WTC11 (cell line): ENCODE data around the gene LAMA5.

Experiments used
- MAX ChIP-seq: sonication (generic); formaldehyde crosslinking; IDR thresholded peaks from 2 replicates; pipeline ENCODE4 v1.8.0; 2022; ENCODE audit warnings: mild to moderate bottlenecking, missing genetic modification reagents
- TF ChIP-seq, protein P1 (sequence below): fragments of 200-600 bp; IDR thresholded peaks from 2 replicates; pipeline ENCODE4 v1.8.0; 2022; ENCODE audit warnings: antibody characterized with exemption

GRCh38 chr20:62284448-62284847 lies 82.7 kb downstream of the LAMA5 start:
- TF ChIP-seq MAX = no peak
- TF ChIP-seq, protein P1, sequence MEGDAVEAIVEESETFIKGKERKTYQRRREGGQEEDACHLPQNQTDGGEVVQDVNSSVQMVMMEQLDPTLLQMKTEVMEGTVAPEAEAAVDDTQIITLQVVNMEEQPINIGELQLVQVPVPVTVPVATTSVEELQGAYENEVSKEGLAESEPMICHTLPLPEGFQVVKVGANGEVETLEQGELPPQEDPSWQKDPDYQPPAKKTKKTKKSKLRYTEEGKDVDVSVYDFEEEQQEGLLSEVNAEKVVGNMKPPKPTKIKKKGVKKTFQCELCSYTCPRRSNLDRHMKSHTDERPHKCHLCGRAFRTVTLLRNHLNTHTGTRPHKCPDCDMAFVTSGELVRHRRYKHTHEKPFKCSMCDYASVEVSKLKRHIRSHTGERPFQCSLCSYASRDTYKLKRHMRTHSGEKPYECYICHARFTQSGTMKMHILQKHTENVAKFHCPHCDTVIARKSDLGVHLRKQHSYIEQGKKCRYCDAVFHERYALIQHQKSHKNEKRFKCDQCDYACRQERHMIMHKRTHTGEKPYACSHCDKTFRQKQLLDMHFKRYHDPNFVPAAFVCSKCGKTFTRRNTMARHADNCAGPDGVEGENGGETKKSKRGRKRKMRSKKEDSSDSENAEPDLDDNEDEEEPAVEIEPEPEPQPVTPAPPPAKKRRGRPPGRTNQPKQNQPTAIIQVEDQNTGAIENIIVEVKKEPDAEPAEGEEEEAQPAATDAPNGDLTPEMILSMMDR = no peak
